ENCODE measurements around the gene NCR3LG1. TPM values are rescaled to one million over a fixed set of nuclear protein-coding genes. Genes with fewer than 3 reads are reported as not detected.

The NCR3LG1 gene
- total RNA-seq, 1 donor from 2014 or later: 0.39 TPM

GRCh38 chr11:17381156-17381555, 29.6 kb downstream of the NCR3LG1 start:
- Mint-ChIP-seq H3K36me3 (peaks cover 15% of the 10 kb centered on the region), H3K27me3 (ENCODE audit: insufficient read depth, low read depth) (peaks cover 3% of the 10 kb centered on the region), H3K27ac (no peak overlapping the region), H3K4me3 (no peak overlapping the region), H3K4me1 (no peaks in the 10 kb centered on the region), H3K9me3 (peaks cover 6% of the 10 kb centered on the region)
- TF ChIP-seq CTCF (IDR thresholded peaks at IDR 0.05): no peak
- no peak for TF ChIP-seq EZH2phosphoT487 (IDR thresholded peaks at IDR 0.05)
- TF ChIP-seq EZH2 (IDR thresholded peaks at IDR 0.05): no peak
- Histone ChIP-seq H3K4me3 (no peak overlapping the region), H3K4me1 (peaks cover 3% of the 10 kb centered on the region), H3K9ac (no peak overlapping the region), H3K4me2 (no peak overlapping the region), H3K9me3 (ENCODE audit: low read depth) (no peaks in the 10 kb centered on the region), H3K27me3 (no peaks in the 10 kb centered on the region), H3K27ac (no peak overlapping the region), H3F3A (ENCODE audit: low read depth) (no peaks in the 10 kb centered on the region), H4K20me1 (ENCODE audit: low read depth) (no peaks in the 10 kb centered on the region), H3K36me3 (no peaks in the 10 kb centered on the region), H2AFZ (replicated peaks) (no peak overlapping the region), H3K79me2 (ENCODE audit: low read depth) (no peaks in the 10 kb centered on the region)
- no peak for DNase-seq (ENCODE audit: low spot score)

- H3K9ac ChIP-seq: no peak overlapping the region
- no peaks in the 10 kb centered on the region for H4K20me1 ChIP-seq (ENCODE audit: low read depth)
- H3K4me1 ChIP-seq: peaks cover 3% of the 10 kb centered on the region
- Mint-ChIP-seq H3K27me3 (ENCODE audit: insufficient read depth, low read depth) (peaks cover 4% of the 10 kb centered on the region), H3K4me3 (no peak overlapping the region), H3K4me1 (no peaks in the 10 kb centered on the region), H3K27ac (no peak overlapping the region), H3K36me3 (peaks cover 12% of the 10 kb centered on the region), H3K9me3 (peaks cover 6% of the 10 kb centered on the region)
- H3K79me2 ChIP-seq (ENCODE audit: low read depth): no peaks in the 10 kb centered on the region
- no peaks in the 10 kb centered on the region for H3K9me3 ChIP-seq (ENCODE audit: low read depth)
- no peaks in the 10 kb centered on the region for H3K27me3 ChIP-seq
- no peak overlapping the region for H3K27ac ChIP-seq
- no peak overlapping the region for H3K4me2 ChIP-seq
- H3K36me3 ChIP-seq: no peaks in the 10 kb centered on the region
- no peak overlapping the region for H2AFZ ChIP-seq (replicated peaks)
- H3K4me3 ChIP-seq: no peak overlapping the region
- H3F3A ChIP-seq (ENCODE audit: low read depth): no peaks in the 10 kb centered on the region
- no peak for DNase-seq (ENCODE audit: low spot score)
- TF ChIP-seq CTCF (IDR thresholded peaks at IDR 0.05) (no peak), EZH2phosphoT487 (IDR thresholded peaks at IDR 0.05) (no peak), EZH2 (IDR thresholded peaks at IDR 0.05) (no peak)
These were observed 30.6 kb downstream of the NCR3LG1 start for GRCh38 chr11:17382046-17382728.

GRCh38 chr11:17383461-17383860, 31.9 kb downstream of the NCR3LG1 start:
- Histone ChIP-seq H3F3A (ENCODE audit: low read depth) (no peaks in the 10 kb centered on the region), H3K4me1 (peaks cover 3% of the 10 kb centered on the region), H4K20me1 (ENCODE audit: low read depth) (no peaks in the 10 kb centered on the region), H3K9ac (no peak overlapping the region), H3K36me3 (no peaks in the 10 kb centered on the region), H3K4me3 (no peak overlapping the region), H2AFZ (replicated peaks) (no peak overlapping the region), H3K4me2 (no peak overlapping the region), H3K9me3 (ENCODE audit: low read depth) (no peaks in the 10 kb centered on the region), H3K79me2 (ENCODE audit: low read depth) (no peaks in the 10 kb centered on the region), H3K27me3 (peaks cover 9% of the 10 kb centered on the region), H3K27ac (no peak overlapping the region)
- Mint-ChIP-seq H3K27me3 (ENCODE audit: insufficient read depth, low read depth) (peaks cover 6% of the 10 kb centered on the region), H3K27ac (no peak overlapping the region), H3K4me3 (no peak overlapping the region), H3K9me3 (peaks cover under 1% of the 10 kb centered on the region), H3K36me3 (peaks cover 10% of the 10 kb centered on the region), H3K4me1 (no peaks in the 10 kb centered on the region)
- no peak for TF ChIP-seq CTCF (IDR thresholded peaks at IDR 0.05)
- TF ChIP-seq EZH2phosphoT487 (IDR thresholded peaks at IDR 0.05): no peak
- no peak for TF ChIP-seq EZH2 (IDR thresholded peaks at IDR 0.05)
- no peak for DNase-seq (ENCODE audit: low spot score)

Measured in neural progenitor cell (in vitro differentiated cells).